ENCODE data around the gene MRPL27.
A peak's percentile ranks its signal among the peaks of the same experiment; 100 is the strongest.

The MRPL27 gene

GRCh38 chr17:50364061-50364458, 8.9 kb downstream of the MRPL27 start:
- peaks cover 10% of the 10 kb centered on the region for H3K4me1 ChIP-seq
- DNase-seq, result no peak
- no peaks in the 10 kb centered on the region for H3K27me3 ChIP-seq
- TF ChIP-seq, protein P1, sequence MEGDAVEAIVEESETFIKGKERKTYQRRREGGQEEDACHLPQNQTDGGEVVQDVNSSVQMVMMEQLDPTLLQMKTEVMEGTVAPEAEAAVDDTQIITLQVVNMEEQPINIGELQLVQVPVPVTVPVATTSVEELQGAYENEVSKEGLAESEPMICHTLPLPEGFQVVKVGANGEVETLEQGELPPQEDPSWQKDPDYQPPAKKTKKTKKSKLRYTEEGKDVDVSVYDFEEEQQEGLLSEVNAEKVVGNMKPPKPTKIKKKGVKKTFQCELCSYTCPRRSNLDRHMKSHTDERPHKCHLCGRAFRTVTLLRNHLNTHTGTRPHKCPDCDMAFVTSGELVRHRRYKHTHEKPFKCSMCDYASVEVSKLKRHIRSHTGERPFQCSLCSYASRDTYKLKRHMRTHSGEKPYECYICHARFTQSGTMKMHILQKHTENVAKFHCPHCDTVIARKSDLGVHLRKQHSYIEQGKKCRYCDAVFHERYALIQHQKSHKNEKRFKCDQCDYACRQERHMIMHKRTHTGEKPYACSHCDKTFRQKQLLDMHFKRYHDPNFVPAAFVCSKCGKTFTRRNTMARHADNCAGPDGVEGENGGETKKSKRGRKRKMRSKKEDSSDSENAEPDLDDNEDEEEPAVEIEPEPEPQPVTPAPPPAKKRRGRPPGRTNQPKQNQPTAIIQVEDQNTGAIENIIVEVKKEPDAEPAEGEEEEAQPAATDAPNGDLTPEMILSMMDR (IDR thresholded peaks at IDR 0.05; ENCODE audit: low read depth, low read length), result no peak
- no peaks in the 10 kb centered on the region for H3K9me3 ChIP-seq
- H3K36me3 ChIP-seq, result peaks cover 27% of the 10 kb centered on the region
- no peak overlapping the region for H3K4me3 ChIP-seq (ENCODE audit: low read depth, low read length)

- Histone ChIP-seq H3K27me3 (no peaks in the 10 kb centered on the region), H3K4me3 (ENCODE audit: low read depth, low read length) (no peak overlapping the region), H3K9me3 (no peaks in the 10 kb centered on the region), H3K36me3 (peaks cover 27% of the 10 kb centered on the region), H3K4me1 (peaks cover 10% of the 10 kb centered on the region)
- TF ChIP-seq, protein P1 (IDR thresholded peaks at IDR 0.05; ENCODE audit: low read depth, low read length), result no peak
- DNase-seq, result peak; percentile 81
These were observed 9.5 kb downstream of the MRPL27 start for GRCh38 chr17:50363217-50364060.

DNA sequence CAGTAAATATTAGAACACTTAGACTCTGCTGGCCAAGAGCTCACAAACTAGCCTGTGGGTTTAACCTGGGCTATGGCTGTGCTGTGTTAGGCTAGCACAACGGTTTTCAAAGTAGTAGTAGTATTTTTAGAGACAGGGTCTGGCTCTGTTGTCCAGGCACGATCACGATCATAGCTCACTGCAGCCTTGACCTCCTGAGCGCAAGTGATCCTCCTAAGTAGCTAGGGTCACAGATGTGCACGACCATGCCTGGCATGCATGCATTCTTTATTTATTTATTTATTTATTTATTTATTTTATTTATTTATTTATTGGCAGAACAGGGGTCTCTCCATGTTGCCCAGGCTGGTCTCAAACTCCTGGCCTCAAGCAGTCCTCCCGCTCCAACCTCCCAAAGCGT, 10.3 kb downstream of the MRPL27 start:
- DNase-seq, result no peak
- Histone ChIP-seq H3K27me3 (no peaks in the 10 kb centered on the region), H3K4me1 (peaks cover 10% of the 10 kb centered on the region), H3K4me3 (ENCODE audit: low read depth, low read length) (no peak overlapping the region), H3K36me3 (peaks cover 26% of the 10 kb centered on the region), H3K9me3 (no peaks in the 10 kb centered on the region)
- TF ChIP-seq, protein P1 (IDR thresholded peaks at IDR 0.05; ENCODE audit: low read depth, low read length), result no peak

DNA sequence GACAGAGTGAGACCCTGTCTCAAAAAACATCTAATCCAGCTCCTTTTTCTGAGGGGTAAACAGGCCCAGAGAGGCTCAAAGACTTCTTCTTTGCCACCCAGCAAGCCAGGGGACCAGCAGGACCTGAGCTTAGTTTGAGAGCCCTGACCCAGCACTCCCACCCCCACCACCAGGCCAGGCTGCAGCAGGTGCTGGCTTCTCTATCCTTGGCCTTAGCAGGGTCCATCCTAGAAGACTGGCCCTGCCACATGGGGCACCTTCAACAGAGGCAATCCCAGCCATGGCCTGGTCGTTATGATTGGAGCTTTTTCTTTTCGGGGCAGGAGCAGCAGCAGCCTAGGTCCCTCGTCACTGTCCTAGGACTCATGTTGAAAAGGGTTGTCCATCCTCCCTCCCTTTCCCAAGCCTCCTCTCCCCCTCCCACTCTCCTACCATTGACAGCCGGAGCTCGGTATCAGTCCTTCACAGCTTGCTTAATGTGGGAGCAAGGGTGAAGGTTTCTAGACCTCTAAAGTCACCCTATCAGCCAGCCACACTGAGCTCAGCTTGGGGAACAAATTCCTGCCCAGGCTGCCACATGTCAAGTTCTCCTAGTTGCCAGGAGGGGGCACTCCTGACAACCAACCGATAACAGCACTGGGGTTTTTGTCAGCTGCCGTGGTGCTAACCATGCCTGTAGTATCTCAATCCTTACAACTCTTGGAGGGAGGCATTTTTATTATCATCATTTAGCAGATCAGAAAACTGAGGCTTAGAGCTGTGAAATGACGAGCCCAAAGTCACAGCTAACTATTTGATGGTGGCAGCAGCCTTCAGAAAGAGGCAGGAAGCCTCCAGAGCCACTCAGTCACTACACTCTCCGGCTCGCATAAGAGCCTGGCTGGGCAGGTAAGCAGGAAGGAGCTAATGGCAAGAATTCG, 11.2 kb downstream of the MRPL27 start:
- Histone ChIP-seq H3K27me3 (no peaks in the 10 kb centered on the region), H3K4me3 (ENCODE audit: low read depth, low read length) (no peak overlapping the region), H3K36me3 (peaks cover 23% of the 10 kb centered on the region), H3K4me1 (peaks cover 10% of the 10 kb centered on the region), H3K9me3 (no peaks in the 10 kb centered on the region)
- TF ChIP-seq, protein P1 (IDR thresholded peaks at IDR 0.05; ENCODE audit: low read depth, low read length), result peak; percentile 83
- peak; percentile 59 for DNase-seq

GRCh38 chr17:50360486-50361115, 12.4 kb downstream of the MRPL27 start:
- peaks cover 10% of the 10 kb centered on the region for H3K4me1 ChIP-seq
- TF ChIP-seq, protein P1 (IDR thresholded peaks at IDR 0.05; ENCODE audit: low read depth, low read length), result no peak
- no peak for DNase-seq
- H3K27me3 ChIP-seq, result no peaks in the 10 kb centered on the region
- H3K9me3 ChIP-seq, result no peaks in the 10 kb centered on the region
- no peak overlapping the region for H3K4me3 ChIP-seq (ENCODE audit: low read depth, low read length)
- H3K36me3 ChIP-seq, result peaks cover 31% of the 10 kb centered on the region

Measured in BE2C (cell line).